Germinal center (tissue), 1 donor: Measurements from ENCODE around the gene RPS15.
A peak's percentile ranks its signal among the peaks of the same experiment; 100 is the strongest.
"Not testable (repeated sequence)": the region's sequence is repeated elsewhere in the genome, so short reads cannot be mapped to it uniquely, and the experiment has no call there.

ENCODE experiments used
- DNase-seq: peaks from one replicate; pipeline ENCODE4 v3.0.0; 2012; ENCODE audit warnings: mixed read lengths, low spot score

The RPS15 gene

GRCh38 chr19:1402411-1403070, 35.7 kb upstream of the RPS15 start:
- no peak for DNase-seq

DNA sequence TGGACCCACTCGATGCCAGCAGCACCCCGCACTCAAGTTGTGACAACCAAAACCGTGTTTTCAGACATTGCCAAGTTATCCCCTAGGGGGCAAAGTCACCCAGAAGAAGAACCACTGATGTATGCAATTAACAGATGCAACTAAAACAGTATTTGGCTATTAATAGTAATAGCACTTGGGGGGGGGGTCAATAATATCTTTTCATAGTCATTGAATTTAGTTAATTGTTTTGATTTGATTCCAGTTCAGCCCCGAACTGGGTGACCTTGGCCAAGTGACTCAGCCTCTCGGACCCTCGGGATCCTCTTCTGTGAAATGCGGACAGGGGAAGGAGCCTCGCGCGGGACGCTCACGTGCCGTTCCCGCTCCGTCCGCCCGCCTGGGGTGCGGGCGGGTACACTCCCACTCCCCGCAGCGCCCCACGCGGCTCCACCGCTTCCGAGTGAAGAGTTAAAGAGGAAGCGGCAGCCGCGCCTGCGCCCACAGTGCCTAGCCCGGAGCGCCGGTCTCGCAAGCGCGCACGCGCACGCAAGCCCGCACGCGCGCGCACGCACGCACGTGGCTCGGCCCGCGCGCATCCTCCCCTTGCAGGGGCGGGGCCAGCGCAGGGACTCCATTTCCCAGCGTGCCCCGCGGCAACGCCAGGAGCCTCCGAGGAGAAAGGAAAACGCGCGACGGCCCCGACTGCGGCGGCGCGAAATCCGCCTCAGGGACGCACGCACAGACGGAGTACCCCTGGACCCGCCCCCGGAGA, 31.2 kb upstream of the RPS15 start:
- DNase-seq, result peak; percentile 97

GRCh38 chr19:1407528-1408299, 30.5 kb upstream of the RPS15 start, which contains the start of gene DAZAP1:
Gene DAZAP1 (plus strand): TSS chr19:1407586. CDS start chr19:1407774, 188 bp downstream.
- DNase-seq, result peak; percentile 28

GRCh38 chr19:1408300-1409203, 29.6 kb upstream of the RPS15 start:
- DNase-seq, result peak; percentile 25

GRCh38 chr19:1409204-1410005, 28.8 kb upstream of the RPS15 start:
- no peak for DNase-seq

- no peak for DNase-seq
These were observed 27.9 kb upstream of the RPS15 start for GRCh38 chr19:1410136-1410786.

- no peak for DNase-seq
These were observed 27.4 kb upstream of the RPS15 start for GRCh38 chr19:1410789-1411188.

- no peak for DNase-seq
These were observed 26.7 kb upstream of the RPS15 start for GRCh38 chr19:1411255-1412191.

DNA sequence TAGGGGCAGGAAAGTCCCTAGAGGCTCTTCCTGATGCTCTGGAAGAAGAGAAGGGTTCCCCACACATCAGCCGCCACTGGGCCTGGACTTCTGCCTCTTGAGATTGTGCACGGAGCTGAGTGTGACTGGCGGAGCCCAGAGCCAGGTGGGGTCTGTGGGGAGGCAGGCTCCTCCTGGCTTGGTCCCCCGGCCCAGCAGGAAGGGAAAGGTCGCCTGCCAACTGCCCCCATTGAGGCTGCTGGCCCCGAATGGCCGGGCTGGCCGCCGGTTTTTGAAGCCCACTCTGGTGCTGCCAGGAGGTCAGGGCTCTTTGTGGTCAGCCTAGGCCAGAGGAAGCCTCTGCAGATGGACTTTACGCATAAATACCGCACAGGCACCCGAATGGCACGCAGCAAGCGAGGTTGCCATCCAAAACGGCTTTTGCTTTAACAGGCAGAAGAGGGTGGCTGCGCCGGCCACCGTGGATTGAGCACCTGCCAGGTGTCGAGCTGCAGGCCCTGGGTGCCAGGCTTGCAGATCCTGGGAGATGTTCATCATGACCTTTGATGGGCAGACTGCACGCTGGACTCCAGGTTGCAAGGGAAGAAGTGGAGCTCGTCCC, 25.8 kb upstream of the RPS15 start:
- no peak for DNase-seq

DNA sequence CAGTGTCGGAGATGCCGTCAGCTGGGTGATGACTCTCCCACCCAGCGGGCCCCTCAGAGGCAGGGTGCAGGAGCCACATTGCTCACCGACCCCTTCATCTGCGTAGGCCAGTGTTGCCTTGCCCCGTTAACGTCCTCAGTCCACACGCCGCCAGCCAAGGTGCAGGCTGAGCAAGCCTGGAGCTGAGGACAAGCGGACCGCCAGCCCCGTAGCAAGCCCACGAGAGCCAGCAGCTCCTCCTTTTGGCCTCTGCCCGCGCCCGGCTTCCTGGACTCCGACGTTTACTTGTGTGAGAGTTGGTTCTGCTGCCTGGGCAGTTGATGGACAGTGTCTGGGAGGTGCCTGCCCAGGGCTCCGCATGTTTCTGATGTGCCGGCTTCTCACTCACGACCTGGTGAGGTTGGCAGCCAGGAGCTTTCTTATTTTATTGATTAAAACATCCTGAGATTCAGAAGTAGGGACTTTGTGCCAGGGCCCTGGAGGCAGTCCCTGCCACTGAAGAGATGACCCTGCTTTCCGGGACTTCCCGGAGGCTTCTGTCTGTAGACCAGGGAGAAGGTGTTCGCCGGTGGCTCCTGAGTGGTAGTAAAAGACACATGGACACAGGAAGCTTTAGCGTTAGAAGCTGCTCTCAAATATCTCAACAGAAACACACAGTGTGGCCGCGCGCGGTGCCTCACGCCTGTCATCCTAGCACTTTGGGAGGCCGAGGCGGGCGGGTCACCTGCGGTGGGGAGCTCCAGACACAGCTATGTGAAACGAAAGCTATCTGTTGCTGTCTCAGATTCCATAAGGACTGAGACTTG, 25.0 kb upstream of the RPS15 start:
- DNase-seq, result no peak

DNA sequence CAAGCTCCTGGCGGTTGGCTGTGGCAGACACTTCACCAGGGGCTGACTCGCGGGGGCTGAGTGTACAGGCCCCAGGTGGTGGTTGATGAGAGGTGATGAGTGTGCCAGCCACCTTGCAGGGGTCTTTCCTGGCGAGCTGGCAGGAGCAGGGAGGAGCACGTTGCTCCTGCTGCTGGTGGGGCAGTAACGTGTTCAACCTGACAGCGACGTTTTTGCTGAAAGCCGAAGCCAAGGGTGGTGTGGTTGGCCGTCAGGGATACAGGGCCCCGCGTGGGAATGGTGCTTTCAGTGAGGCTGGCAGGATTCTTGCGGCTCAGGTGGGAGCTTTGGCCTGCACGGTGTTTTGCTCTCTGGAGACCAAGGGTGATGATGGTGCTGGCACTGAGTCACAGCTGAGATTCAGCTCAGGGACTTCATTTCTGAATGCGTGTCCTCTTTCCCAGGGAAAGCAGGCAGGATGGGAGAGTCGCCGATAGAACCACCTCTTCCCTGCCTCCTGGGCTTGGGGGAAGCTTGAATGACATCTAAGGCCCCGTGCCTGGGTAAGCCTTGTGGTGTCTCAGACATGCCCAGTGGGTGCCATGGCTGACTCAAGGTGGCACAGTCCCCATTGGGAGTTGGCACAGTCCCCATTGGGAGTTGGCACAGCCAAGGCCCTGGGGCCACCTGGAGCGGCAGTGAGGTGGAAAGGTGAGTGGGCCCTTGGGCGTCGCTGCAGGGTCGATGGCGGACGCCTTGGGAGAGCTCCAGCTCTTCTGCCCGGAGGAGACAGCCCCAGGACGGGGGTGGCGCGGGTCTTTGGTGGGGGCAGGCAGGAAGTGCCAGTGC, 22.0 kb upstream of the RPS15 start:
- no peak for DNase-seq

DNA sequence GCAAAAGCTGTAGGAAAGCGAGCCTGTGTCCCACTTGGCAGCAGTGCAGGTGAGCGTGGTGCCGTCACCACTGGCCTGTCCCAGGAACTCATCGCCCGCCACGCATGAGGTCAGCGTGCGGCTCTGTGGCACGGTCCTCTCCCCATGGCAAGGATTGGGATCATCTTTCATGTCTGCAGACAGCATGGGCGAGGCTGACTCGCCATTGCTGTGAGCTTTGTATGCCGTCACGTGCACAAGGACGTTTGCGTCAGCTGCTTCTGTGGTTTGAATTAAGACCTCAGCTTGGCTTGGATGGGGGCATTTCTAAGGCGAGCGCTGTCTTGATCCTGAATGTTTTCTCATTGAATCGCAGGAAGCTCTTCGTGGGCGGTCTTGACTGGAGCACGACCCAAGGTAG, 21.1 kb upstream of the RPS15 start:
- no peak for DNase-seq

DNA sequence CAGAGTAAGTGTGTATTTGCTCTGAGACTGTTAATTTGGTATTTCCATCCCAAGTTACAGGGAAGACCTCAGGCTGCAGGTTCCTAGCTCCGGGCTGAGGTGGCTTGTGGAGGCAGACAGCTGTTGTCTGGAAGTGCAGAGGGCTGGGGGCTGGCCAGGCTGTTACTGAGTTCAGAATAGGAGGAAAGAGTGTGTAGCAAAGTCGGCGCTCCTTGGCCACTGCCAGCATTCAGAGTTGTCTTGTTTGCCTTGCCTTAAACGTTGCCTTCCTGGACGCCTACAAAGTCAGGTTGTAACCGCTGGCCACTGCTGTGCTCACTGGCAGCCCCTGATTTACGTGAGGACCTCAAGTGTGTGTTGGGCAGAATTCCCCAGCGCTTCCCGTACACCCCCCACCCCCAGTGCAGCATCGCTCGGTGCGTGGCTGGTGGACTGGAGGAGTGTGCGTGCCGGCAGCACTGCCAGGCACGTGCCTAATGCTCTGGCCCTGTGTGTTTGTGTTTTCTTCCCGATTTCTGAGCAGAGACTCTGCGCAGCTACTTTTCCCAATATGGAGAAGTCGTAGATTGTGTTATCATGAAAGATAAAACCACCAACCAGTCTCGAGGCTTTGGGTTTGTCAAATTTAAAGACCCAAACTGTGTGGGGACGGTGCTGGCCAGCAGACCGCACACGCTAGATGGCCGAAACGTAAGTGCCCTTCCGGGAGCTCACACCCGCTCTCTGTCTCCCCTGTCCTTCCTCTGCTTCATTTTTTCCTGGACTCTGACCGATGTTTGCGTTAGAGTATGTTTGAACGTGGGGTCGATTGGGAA, 20.3 kb upstream of the RPS15 start:
- no peak for DNase-seq

- no peak for DNase-seq
These were observed 19.8 kb upstream of the RPS15 start for GRCh38 chr19:1418496-1418775.

DNA sequence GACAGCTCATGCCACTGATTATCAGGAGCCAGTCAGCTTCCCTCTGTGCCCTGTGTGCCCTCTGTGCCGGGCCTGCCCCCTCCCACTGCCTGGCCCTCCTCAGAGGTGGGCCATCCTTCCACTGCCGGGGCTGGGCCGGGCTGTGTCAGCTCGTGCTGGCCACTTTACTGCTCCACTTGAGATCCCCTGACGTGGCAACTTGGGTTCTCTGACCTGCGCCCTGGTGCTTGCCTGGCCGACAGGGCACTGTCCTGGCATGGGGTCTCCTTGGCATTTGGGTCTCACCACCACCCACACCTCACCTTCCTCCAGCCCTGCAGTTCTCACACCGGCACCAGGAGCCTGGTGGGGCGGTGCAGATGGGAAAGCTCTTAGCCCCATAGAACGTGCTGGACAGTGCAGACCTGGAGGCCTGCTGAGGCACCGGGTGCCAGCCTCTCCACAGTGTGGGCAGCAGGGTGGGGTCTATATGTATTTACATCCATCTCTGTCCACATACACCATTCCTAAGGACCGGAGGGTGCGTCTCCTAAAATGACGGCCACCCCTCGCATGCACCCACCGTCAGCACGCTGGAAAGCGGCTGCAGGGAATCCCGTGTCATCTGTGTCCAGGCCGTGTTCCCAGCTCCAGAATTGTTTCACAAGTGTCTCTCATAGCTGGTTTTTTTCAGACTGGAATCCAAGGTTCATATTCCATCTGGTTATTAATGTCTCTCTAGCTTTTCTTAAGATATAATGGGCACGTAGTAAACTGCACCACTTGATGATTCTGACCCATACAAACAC, 19.1 kb upstream of the RPS15 start:
- no peak for DNase-seq

DNA sequence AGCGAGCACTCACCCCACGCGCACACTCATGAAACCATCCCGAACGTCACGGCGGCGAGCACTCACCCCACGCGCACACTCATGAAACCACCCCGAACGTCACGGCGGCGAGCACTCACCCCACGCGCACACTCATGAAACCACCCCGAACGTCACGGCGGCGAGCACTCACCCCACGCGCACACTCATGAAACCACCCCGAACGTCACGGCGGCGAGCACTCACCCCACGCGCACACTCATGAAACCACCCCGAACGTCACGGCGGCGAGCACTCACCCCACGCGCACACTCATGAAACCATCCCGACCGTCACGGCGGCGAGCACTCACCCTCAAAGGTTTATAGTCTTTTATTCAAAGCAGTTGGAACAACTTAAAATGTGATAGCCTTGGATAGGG, 18.1 kb upstream of the RPS15 start:
- DNase-seq, result not testable (repeated sequence)
